ENCODE data around the gene AGPAT3. TPM values are rescaled to one million over a fixed set of nuclear protein-coding genes. Genes with fewer than 3 reads are reported as not detected.

AGPAT3 gene
- polyA plus RNA-seq, 1 experiment = 36.1 TPM

- Histone ChIP-seq H3K4me3 (ENCODE audit: low read depth, low read length) (no peak overlapping the region), H3K27me3 (ENCODE audit: control insufficient read depth, insufficient read depth, low read length) (no peaks in the 10 kb centered on the region), H3K27ac (ENCODE audit: low read depth, low read length) (no peak overlapping the region), H3K9me3 (ENCODE audit: control insufficient read depth, insufficient read depth, low read length) (no peaks in the 10 kb centered on the region; the same call in 1 of the 2 replicates)
- DNase-seq (ENCODE audit: low read depth, low spot score) = no peak
- no peak for TF ChIP-seq CTCF (IDR thresholded peaks at IDR 0.05; ENCODE audit: low read depth, low read length)
- POLR2A ChIA-PET = no interaction called here
- CTCF ChIA-PET = no interaction called here
These were observed 92.8 kb downstream of the AGPAT3 start for GRCh38 chr21:43957611-43958362.

GRCh38 chr21:43958364-43959158, 93.5 kb downstream of the AGPAT3 start:
- ChIA-PET POLR2A (no interaction called here), CTCF (no interaction called here)
- Histone ChIP-seq H3K9me3 (ENCODE audit: control insufficient read depth, insufficient read depth, low read length) (no peaks in the 10 kb centered on the region; the same call in 1 of the 2 replicates), H3K27me3 (ENCODE audit: control insufficient read depth, insufficient read depth, low read length) (no peaks in the 10 kb centered on the region), H3K4me3 (ENCODE audit: low read depth, low read length) (no peak overlapping the region), H3K27ac (ENCODE audit: low read depth, low read length) (no peak overlapping the region)
- DNase-seq (ENCODE audit: low read depth, low spot score) = no peak
- TF ChIP-seq CTCF (IDR thresholded peaks at IDR 0.05; ENCODE audit: low read depth, low read length) = no peak

- POLR2A ChIA-PET = no interaction called here
These were observed 94.5 kb downstream of the AGPAT3 start for GRCh38 chr21:43959231-43960116.

GRCh38 chr21:43961382-43961909, 96.4 kb downstream of the AGPAT3 start:
- H3K4me3 ChIP-seq (ENCODE audit: low read depth, low read length) = no peak overlapping the region
- CTCF ChIA-PET = no interaction called here
- no peak for DNase-seq (ENCODE audit: low read depth, low spot score)
- H3K9me3 ChIP-seq (ENCODE audit: control insufficient read depth, insufficient read depth, low read length) = no peaks in the 10 kb centered on the region; the same call in 1 of the 2 replicates
- H3K27ac ChIP-seq (ENCODE audit: low read depth, low read length) = no peak overlapping the region
- H3K27me3 ChIP-seq (ENCODE audit: control insufficient read depth, insufficient read depth, low read length) = no peaks in the 10 kb centered on the region
- no peak for TF ChIP-seq CTCF (IDR thresholded peaks at IDR 0.05; ENCODE audit: low read depth, low read length)
- POLR2A ChIA-PET = no interaction called here

More at GRCh38 chr21:43959231-43960116, 94.5 kb downstream of the AGPAT3 start:
- Histone ChIP-seq H3K4me3 (ENCODE audit: low read depth, low read length) (no peak overlapping the region), H3K9me3 (ENCODE audit: control insufficient read depth, insufficient read depth, low read length) (no peaks in the 10 kb centered on the region; the same call in 1 of the 2 replicates), H3K27ac (ENCODE audit: low read depth, low read length) (no peak overlapping the region), H3K27me3 (ENCODE audit: control insufficient read depth, insufficient read depth, low read length) (no peaks in the 10 kb centered on the region)
- TF ChIP-seq CTCF (IDR thresholded peaks at IDR 0.05; ENCODE audit: low read depth, low read length) = no peak
- CTCF ChIA-PET = no interaction called here
- no peak for DNase-seq (ENCODE audit: low read depth, low spot score)

Data from AG04450 (cell line).